Measurements from ENCODE around the gene HSPA5.

- TF ChIP-seq CTCF (conservative IDR thresholded peaks at IDR 0.05; ENCODE audit: low read depth, low read length) (no peak), EZH2 (IDR thresholded peaks at IDR 0.05; ENCODE audit: borderline replicate concordance, low read depth, low read length, poor library complexity, severe bottlenecking) (no peak)
These were observed 29.9 kb upstream of the HSPA5 start for GRCh38 chr9:125271081-125271480.

Measured in A673 (cell line).